OCI-LY7 (cell line): ENCODE results near the gene NELL1. TPM values are rescaled to one million over a fixed set of nuclear protein-coding genes. Genes with fewer than 3 reads are reported as not detected.

ENCODE experiments used
- BruUV-seq: library from RNA; stranded (reverse); fragments of 400-500 nt; replicated peaks from 2 replicates; lab custom pipeline; 2021; lab: Mats Ljungman, UMichigan
- CTCF ChIA-PET: fragments of 300-600 bp; sonication (Branson Sonifier 250); formaldehyde crosslinking; loops from one replicate; lab custom pipeline; 2022; ENCODE audit warnings: antibody characterized with exemption; ENCODE audit not compliant: unreplicated experiment; lab: Charles Lee
- POLR2A ChIA-PET: fragments of 300-600 bp; sonication (Branson Sonifier 250); formaldehyde crosslinking; loops from one replicate; lab custom pipeline; 2022; ENCODE audit warnings: antibody characterized with exemption; lab: Charles Lee
- DNase-seq: peaks from one replicate; pipeline ENCODE4 v3.0.0-alpha.2; 2015; ENCODE audit warnings: low spot score
- H2AFZ ChIP-seq: fragments of 200-600 bp; sonication (generic), shearing (Covaris generic); 2 replicates; pipeline ENCODE4 v1.6.1; 2014; ENCODE audit warnings: mild to moderate bottlenecking, antibody characterized with exemption, low read length, moderate library complexity
- H3K27ac ChIP-seq: fragments of 200-600 bp; sonication (generic); 2 replicates; pipeline ENCODE4 v1.5.1; 2014; ENCODE audit warnings: mixed run types, low read depth, mild to moderate bottlenecking, moderate library complexity, low read length, inconsistent platforms; ENCODE audit not compliant: poor library complexity, severe bottlenecking
- H3K36me3 ChIP-seq: fragments of 200-600 bp; sonication (generic); 2 replicates; pipeline ENCODE4 v1.6.1; 2014; ENCODE audit warnings: mild to moderate bottlenecking, antibody characterized with exemption, low read length, moderate library complexity, mixed read lengths; ENCODE audit not compliant: insufficient read depth
- H3K4me1 ChIP-seq: fragments of 200-600 bp; sonication (generic); 2 replicates; pipeline ENCODE4 v1.5.1; 2014; ENCODE audit warnings: mild to moderate bottlenecking, low read length; ENCODE audit not compliant: insufficient read depth, poor library complexity, severe bottlenecking
- H3K4me2 ChIP-seq: fragments of 200-600 bp; sonication (generic); 2 replicates; pipeline ENCODE4 v1.6.1; 2014; ENCODE audit warnings: mild to moderate bottlenecking, low read length
- H3K4me3 ChIP-seq: fragments of 200-600 bp; sonication (generic); 2 replicates; pipeline ENCODE4 v1.5.1; 2014; ENCODE audit warnings: mild to moderate bottlenecking, low read depth, low read length; ENCODE audit not compliant: poor library complexity, severe bottlenecking
- H3K79me2 ChIP-seq: fragments of 200-600 bp; sonication (generic); 2 replicates; pipeline ENCODE4 v1.6.1; 2016; ENCODE audit warnings: low read depth, mild to moderate bottlenecking, low read length, moderate library complexity, mixed read lengths; ENCODE audit not compliant: insufficient read depth
- H3K9me2 ChIP-seq: fragments of 200-600 bp; sonication (generic); 2 replicates; pipeline ENCODE4 v1.6.1; 2016; ENCODE audit warnings: mild to moderate bottlenecking, low read length, mixed read lengths; ENCODE audit not compliant: insufficient read depth
- H3K9me3 ChIP-seq: fragments of 200-600 bp; sonication (generic); 2 replicates; pipeline ENCODE4 v1.6.1; 2014; ENCODE audit warnings: mild to moderate bottlenecking, mixed run types, low read length, mixed read lengths
- H4K20me1 ChIP-seq: fragments of 200-600 bp; sonication (generic); 2 replicates; pipeline ENCODE4 v1.6.1; 2014; ENCODE audit warnings: mild to moderate bottlenecking, antibody characterized with exemption, low read length, moderate library complexity, mixed read lengths; ENCODE audit not compliant: insufficient read depth
- CTCF ChIP-seq: fragments of 200-600 bp; sonication (generic); conservative IDR thresholded peaks from 2 replicates; pipeline ENCODE4 v1.5.1; 2014; ENCODE audit warnings: mild to moderate bottlenecking, antibody characterized with exemption, low read length, moderate library complexity, mixed read lengths
- EZH2phosphoT487 ChIP-seq: fragments of 200-600 bp; sonication (generic); IDR thresholded peaks from 2 replicates; pipeline ENCODE4 v1.6.1; 2018; ENCODE audit warnings: low read depth, borderline replicate concordance, mild to moderate bottlenecking, mixed run types, antibody characterized with exemption, low read length, moderate library complexity, mixed read lengths
- intact Hi-C: fragments of 100-400 bp; cut with micrococcal nuclease; formaldehyde crosslinking; loops from one replicate; pipeline ENCODE4 v1.10.0; 2022; ENCODE audit not compliant: unreplicated experiment
- small RNA-seq: library from RNA; depleted of rRNA; stranded (forward); fragments of <200 nt; gene quantifications from one replicate; pipeline ENCODE3, GENCODE V24; 2014
- total RNA-seq, 2 experiments: library from RNA; depleted of rRNA in 1 of 2; stranded (reverse); fragments of >200 nt in 1 of 2; shearing (Covaris generic) in 1 of 2; gene quantifications; 2 replicates each; pipeline ENCODE4 v1.2.3, GENCODE V29; 2014 to 2022

The NELL1 gene
- total RNA-seq, 2 experiments from 2014 or later, result not detected

- no peaks in the 10 kb centered on the region for H3K79me2 ChIP-seq
- H3K9me3 ChIP-seq, result no peaks in the 10 kb centered on the region
- TF ChIP-seq EZH2phosphoT487, result no peak
- no peak for TF ChIP-seq CTCF
- no peak for DNase-seq
- no peak overlapping the region for H2AFZ ChIP-seq
- ChIA-PET CTCF (no interaction called here), POLR2A (interaction anchor here (1.0 kb wide), 2 partner anchors 11 to 332 kb away, joined by 4 read pairs; no protein-coding TSS in a partner anchor)
- no peak overlapping the region for H3K27ac ChIP-seq
- peaks cover 14% of the 10 kb centered on the region for H3K4me1 ChIP-seq
- H3K36me3 ChIP-seq, result no peaks in the 10 kb centered on the region
- intact Hi-C loops, result no loop called here
- no peaks in the 10 kb centered on the region for H3K9me2 ChIP-seq
- H3K4me2 ChIP-seq, result no peak overlapping the region
- no peaks in the 10 kb centered on the region for H4K20me1 ChIP-seq
- no TSS peak for BruUV-seq
- no peak overlapping the region for H3K4me3 ChIP-seq
Observed at GRCh38 chr11:21622995-21623394, 953.6 kb downstream of the NELL1 start.

Small RNAs within 50 kb of the gene (small RNA-seq; reads per million reads assigned to genes)
- gene RNA5SP336 (32.4 reads per million, percentile 98 among the genes with 10 or more reads in this experiment), gene RNA5SP337 (0.26 reads per million)

Other genes starting within 250 kb of the NELL1 start
- not detected in 2 replicates for gene SLC6A5, start 70.0 kb upstream of the NELL1 start, total RNA-seq (2014; rRNA removed; shearing (Covaris generic))
- not detected in 2 replicates for gene SLC6A5, start 70.0 kb upstream of the NELL1 start, total RNA-seq (2022)